GM18498 (cell line): ENCODE data around the gene RMND5A.

ENCODE experiments used
- ATAC-seq: cut with Tn5 transposase; IDR thresholded peaks from one replicate; pipeline ENCODE4 v1.9.1; 2021; ENCODE audit warnings: mild to moderate bottlenecking, moderate library complexity; ENCODE audit not compliant: unreplicated experiment

Gene RMND5A

GRCh38 chr2:86790134-86790675 is 70.1 kb downstream of the RMND5A start:
- no peak for ATAC-seq

- ATAC-seq = no peak
These were observed 70.8 kb downstream of the RMND5A start, which contains the start of gene CD8A for GRCh38 chr2:86790676-86791572. TSS of gene CD8A (minus strand) at chr2:86790913. CDS start at chr2:86790825, 88 bp downstream.

- no peak for ATAC-seq
These were observed 71.5 kb downstream of the RMND5A start for GRCh38 chr2:86791573-86791972.

- ATAC-seq = no peak
These were observed 73.7 kb downstream of the RMND5A start for GRCh38 chr2:86793752-86794151.

- ATAC-seq = no peak
These were observed 74.8 kb downstream of the RMND5A start for GRCh38 chr2:86794861-86795260.

- ATAC-seq = no peak
These were observed 80.9 kb downstream of the RMND5A start for GRCh38 chr2:86800856-86801567.

- no peak for ATAC-seq
These were observed 86.2 kb downstream of the RMND5A start for GRCh38 chr2:86806059-86806857.

GRCh38 chr2:86807133-86807467 is 87.0 kb downstream of the RMND5A start:
- ATAC-seq = no peak

GRCh38 chr2:86807468-86808275 is 87.6 kb downstream of the RMND5A start:
- peak; percentile 51 for ATAC-seq

GRCh38 chr2:86808315-86809161 is 88.4 kb downstream of the RMND5A start:
- peak; percentile 92 for ATAC-seq

GRCh38 chr2:86809481-86810121 is 89.5 kb downstream of the RMND5A start:
- no peak for ATAC-seq

- ATAC-seq = no peak
These were observed 95.5 kb downstream of the RMND5A start for GRCh38 chr2:86815611-86816010.

- no peak for ATAC-seq
These were observed 98.2 kb downstream of the RMND5A start for GRCh38 chr2:86818114-86818801.

GRCh38 chr2:86818957-86819356 is 98.9 kb downstream of the RMND5A start:
- no peak for ATAC-seq

- no peak for ATAC-seq
These were observed 101.2 kb downstream of the RMND5A start for GRCh38 chr2:86821306-86821705.

GRCh38 chr2:86821842-86822241 is 101.8 kb downstream of the RMND5A start:
- no peak for ATAC-seq

GRCh38 chr2:86822668-86823345 is 102.7 kb downstream of the RMND5A start:
- ATAC-seq = no peak
